Upper lobe of left lung (tissue), 4 donors: ENCODE results near the gene NKAP.
"Not testable (repeated sequence)": the region's sequence is repeated elsewhere in the genome, so short reads cannot be mapped to it uniquely, and the experiment has no call there.

Source experiments
- CTCF ChIP-seq, 6 experiments: fragments of 450-650 bp in 4 of 6; fragments of 200-600 bp in 2 of 6; sonication (generic) in 2 of 6; IDR thresholded peaks; one replicate each; pipeline ENCODE4 v1.5.1; 2016 to 2019; ENCODE audit warnings: antibody characterized with exemption in 6 of 6
- EP300 ChIP-seq, 4 donors: sonication (generic); formaldehyde crosslinking; IDR thresholded peaks; one replicate each; pipeline ENCODE4 v1.5.1; 2017; ENCODE audit warnings: antibody characterized with exemption in 4 of 4, control low read depth in 2 of 4
- POLR2A ChIP-seq, 4 donors: fragments of 450-650 bp; IDR thresholded peaks; one replicate each; pipeline ENCODE4 v1.5.1; 2016 to 2017; ENCODE audit warnings: antibody characterized with exemption in 4 of 4, mild to moderate bottlenecking in 2 of 4
- POLR2AphosphoS5 ChIP-seq, 2 donors: sonication (generic); formaldehyde crosslinking; IDR thresholded peaks; one replicate each; pipeline ENCODE4 v1.5.1; 2017; ENCODE audit warnings: antibody characterized with exemption in 2 of 2

GRCh38 chrX:119922391-119922790 lies 21.2 kb downstream of the NKAP start:
- not testable (repeated sequence) for TF ChIP-seq CTCF, POLR2A, EP300, POLR2AphosphoS5 (IDR thresholded peaks at IDR 0.05)
